ENCODE data around the gene COX18. TPM values are rescaled to one million over a fixed set of nuclear protein-coding genes. Genes with fewer than 3 reads are reported as not detected.

COX18 gene
- total and polyA plus RNA-seq, 2 experiments from 2014 or later: 9.6 to 44.7 TPM

- TF ChIP-seq NANOG (IDR thresholded peaks at IDR 0.05; ENCODE audit: borderline replicate concordance) (no peak), EZH2 (IDR thresholded peaks at IDR 0.05; ENCODE audit: low read depth, unreplicated experiment) (no peak)
Measured at GRCh38 chr4:73069338-73070073, at the start of gene COX18 (continued).

GRCh38 chr4:73109493-73109892, 40.0 kb upstream of the COX18 start:
- no peak overlapping the region for H3K4me3 Mint-ChIP-seq
- Histone ChIP-seq H3K27me3 (ENCODE audit: insufficient read depth) (no peaks in the 10 kb centered on the region), H3F3A (replicated peaks; ENCODE audit: low read depth) (no peaks in the 10 kb centered on the region), H4K20me1 (replicated peaks; ENCODE audit: insufficient read depth) (no peaks in the 10 kb centered on the region), H3K9me2 (ENCODE audit: insufficient read depth) (no peaks in the 10 kb centered on the region), H3K4me3 (no peak overlapping the region), H3K27ac (ENCODE audit: low read depth) (no peak overlapping the region), H3K36me3 (ENCODE audit: insufficient read depth) (peaks cover 10% of the 10 kb centered on the region), H3K79me2 (replicated peaks; ENCODE audit: insufficient read depth) (no peaks in the 10 kb centered on the region), H3K4me2 (no peak overlapping the region), H2AFZ (no peak overlapping the region), H3K4me1 (ENCODE audit: insufficient read depth) (peaks cover 16% of the 10 kb centered on the region)
- ATAC-seq: no peak
- DNase-seq (ENCODE audit: low spot score): no peak
- H3K27me3 Mint-ChIP-seq (ENCODE audit: insufficient read depth, low read depth, poor library complexity): no peaks in the 10 kb centered on the region
- no peaks in the 10 kb centered on the region for H3K9me3 Mint-ChIP-seq
- peaks cover 20% of the 10 kb centered on the region for H3K36me3 Mint-ChIP-seq (ENCODE audit: low read depth)
- H3K4me1 Mint-ChIP-seq: peaks cover 14% of the 10 kb centered on the region
- H3K27ac Mint-ChIP-seq: no peak overlapping the region
- TF ChIP-seq ZNF331 (CRISPR knock-in tag; IDR thresholded peaks at IDR 0.05; ENCODE audit: low read depth) (no peak), JUNB (IDR thresholded peaks at IDR 0.05; ENCODE audit: unreplicated experiment) (no peak), EZH2 (IDR thresholded peaks at IDR 0.05; ENCODE audit: low read depth, unreplicated experiment) (no peak), EZH2phosphoT487 (IDR thresholded peaks at IDR 0.05; ENCODE audit: unreplicated experiment) (no peak), CREB1 (CRISPR knock-in tag; IDR thresholded peaks at IDR 0.05; ENCODE audit: low read depth) (no peak), STAT1 (IDR thresholded peaks at IDR 0.05; ENCODE audit: unreplicated experiment) (no peak), CTCF (conservative IDR thresholded peaks at IDR 0.05; ENCODE audit: low read depth in 2 of 2) (no peak), NANOG (IDR thresholded peaks at IDR 0.05; ENCODE audit: borderline replicate concordance) (no peak), ZNF114 (CRISPR knock-in tag; IDR thresholded peaks at IDR 0.05) (no peak), POLR2AphosphoS5 (IDR thresholded peaks at IDR 0.05; ENCODE audit: low read depth) (no peak)
- TF ChIP-seq, protein P1, sequence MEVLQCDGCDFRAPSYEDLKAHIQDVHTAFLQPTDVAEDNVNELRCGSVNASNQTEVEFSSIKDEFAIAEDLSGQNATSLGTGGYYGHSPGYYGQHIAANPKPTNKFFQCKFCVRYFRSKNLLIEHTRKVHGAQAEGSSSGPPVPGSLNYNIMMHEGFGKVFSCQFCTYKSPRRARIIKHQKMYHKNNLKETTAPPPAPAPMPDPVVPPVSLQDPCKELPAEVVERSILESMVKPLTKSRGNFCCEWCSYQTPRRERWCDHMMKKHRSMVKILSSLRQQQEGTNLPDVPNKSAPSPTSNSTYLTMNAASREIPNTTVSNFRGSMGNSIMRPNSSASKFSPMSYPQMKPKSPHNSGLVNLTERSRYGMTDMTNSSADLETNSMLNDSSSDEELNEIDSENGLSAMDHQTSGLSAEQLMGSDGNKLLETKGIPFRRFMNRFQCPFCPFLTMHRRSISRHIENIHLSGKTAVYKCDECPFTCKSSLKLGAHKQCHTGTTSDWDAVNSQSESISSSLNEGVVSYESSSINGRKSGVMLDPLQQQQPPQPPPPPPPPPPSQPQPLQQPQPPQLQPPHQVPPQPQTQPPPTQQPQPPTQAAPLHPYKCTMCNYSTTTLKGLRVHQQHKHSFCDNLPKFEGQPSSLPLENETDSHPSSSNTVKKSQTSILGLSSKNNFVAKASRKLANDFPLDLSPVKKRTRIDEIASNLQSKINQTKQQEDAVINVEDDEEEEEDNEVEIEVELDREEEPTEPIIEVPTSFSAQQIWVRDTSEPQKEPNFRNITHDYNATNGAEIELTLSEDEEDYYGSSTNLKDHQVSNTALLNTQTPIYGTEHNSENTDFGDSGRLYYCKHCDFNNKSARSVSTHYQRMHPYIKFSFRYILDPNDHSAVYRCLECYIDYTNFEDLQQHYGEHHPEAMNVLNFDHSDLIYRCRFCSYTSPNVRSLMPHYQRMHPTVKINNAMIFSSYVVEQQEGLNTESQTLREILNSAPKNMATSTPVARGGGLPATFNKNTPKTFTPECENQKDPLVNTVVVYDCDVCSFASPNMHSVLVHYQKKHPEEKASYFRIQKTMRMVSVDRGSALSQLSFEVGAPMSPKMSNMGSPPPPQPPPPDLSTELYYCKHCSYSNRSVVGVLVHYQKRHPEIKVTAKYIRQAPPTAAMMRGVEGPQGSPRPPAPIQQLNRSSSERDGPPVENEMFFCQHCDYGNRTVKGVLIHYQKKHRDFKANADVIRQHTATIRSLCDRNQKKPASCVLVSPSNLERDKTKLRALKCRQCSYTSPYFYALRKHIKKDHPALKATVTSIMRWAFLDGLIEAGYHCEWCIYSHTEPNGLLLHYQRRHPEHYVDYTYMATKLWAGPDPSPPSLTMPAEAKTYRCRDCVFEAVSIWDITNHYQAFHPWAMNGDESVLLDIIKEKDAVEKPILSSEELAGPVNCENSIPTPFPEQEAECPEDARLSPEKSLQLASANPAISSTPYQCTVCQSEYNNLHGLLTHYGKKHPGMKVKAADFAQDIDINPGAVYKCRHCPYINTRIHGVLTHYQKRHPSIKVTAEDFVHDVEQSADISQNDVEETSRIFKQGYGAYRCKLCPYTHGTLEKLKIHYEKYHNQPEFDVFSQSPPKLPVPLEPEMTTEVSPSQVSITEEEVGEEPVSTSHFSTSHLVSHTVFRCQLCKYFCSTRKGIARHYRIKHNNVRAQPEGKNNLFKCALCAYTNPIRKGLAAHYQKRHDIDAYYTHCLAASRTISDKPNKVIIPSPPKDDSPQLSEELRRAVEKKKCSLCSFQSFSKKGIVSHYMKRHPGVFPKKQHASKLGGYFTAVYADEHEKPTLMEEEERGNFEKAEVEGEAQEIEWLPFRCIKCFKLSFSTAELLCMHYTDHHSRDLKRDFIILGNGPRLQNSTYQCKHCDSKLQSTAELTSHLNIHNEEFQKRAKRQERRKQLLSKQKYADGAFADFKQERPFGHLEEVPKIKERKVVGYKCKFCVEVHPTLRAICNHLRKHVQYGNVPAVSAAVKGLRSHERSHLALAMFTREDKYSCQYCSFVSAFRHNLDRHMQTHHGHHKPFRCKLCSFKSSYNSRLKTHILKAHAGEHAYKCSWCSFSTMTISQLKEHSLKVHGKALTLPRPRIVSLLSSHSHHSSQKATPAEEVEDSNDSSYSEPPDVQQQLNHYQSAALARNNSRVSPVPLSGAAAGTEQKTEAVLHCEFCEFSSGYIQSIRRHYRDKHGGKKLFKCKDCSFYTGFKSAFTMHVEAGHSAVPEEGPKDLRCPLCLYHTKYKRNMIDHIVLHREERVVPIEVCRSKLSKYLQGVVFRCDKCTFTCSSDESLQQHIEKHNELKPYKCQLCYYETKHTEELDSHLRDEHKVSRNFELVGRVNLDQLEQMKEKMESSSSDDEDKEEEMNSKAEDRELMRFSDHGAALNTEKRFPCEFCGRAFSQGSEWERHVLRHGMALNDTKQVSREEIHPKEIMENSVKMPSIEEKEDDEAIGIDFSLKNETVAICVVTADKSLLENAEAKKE (CRISPR knock-in tag; IDR thresholded peaks at IDR 0.05): no peak
- TF ChIP-seq, protein P2, sequence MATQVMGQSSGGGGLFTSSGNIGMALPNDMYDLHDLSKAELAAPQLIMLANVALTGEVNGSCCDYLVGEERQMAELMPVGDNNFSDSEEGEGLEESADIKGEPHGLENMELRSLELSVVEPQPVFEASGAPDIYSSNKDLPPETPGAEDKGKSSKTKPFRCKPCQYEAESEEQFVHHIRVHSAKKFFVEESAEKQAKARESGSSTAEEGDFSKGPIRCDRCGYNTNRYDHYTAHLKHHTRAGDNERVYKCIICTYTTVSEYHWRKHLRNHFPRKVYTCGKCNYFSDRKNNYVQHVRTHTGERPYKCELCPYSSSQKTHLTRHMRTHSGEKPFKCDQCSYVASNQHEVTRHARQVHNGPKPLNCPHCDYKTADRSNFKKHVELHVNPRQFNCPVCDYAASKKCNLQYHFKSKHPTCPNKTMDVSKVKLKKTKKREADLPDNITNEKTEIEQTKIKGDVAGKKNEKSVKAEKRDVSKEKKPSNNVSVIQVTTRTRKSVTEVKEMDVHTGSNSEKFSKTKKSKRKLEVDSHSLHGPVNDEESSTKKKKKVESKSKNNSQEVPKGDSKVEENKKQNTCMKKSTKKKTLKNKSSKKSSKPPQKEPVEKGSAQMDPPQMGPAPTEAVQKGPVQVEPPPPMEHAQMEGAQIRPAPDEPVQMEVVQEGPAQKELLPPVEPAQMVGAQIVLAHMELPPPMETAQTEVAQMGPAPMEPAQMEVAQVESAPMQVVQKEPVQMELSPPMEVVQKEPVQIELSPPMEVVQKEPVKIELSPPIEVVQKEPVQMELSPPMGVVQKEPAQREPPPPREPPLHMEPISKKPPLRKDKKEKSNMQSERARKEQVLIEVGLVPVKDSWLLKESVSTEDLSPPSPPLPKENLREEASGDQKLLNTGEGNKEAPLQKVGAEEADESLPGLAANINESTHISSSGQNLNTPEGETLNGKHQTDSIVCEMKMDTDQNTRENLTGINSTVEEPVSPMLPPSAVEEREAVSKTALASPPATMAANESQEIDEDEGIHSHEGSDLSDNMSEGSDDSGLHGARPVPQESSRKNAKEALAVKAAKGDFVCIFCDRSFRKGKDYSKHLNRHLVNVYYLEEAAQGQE (IDR thresholded peaks at IDR 0.05; ENCODE audit: unreplicated experiment): no peak
